LNCaP clone FGC (cell line): ENCODE results near the gene ACOT9.

ENCODE experiments used
- DNase-seq: peaks from one replicate; pipeline ENCODE4 v3.0.0-alpha.2; 2011; ENCODE audit warnings: low read depth
- H3K4me3 ChIP-seq: 2 replicates; pipeline ENCODE4 v1.5.1; 2011; ENCODE audit warnings: mild to moderate bottlenecking, low read depth, low read length, control low read depth
- CTCF ChIP-seq: IDR thresholded peaks from 2 replicates; pipeline ENCODE4 v1.5.1; 2012; ENCODE audit warnings: mild to moderate bottlenecking; ENCODE audit not compliant: control insufficient read depth, insufficient read depth; ENCODE audit errors: extremely low read depth

The ACOT9 gene

GRCh38 chrX:23765449-23765848, 22.4 kb upstream of the ACOT9 start:
- DNase-seq, result no peak
- TF ChIP-seq CTCF, result no peak
- no peak overlapping the region for H3K4me3 ChIP-seq

- H3K4me3 ChIP-seq, result no peak overlapping the region
- no peak for DNase-seq
- TF ChIP-seq CTCF, result no peak
Observed at GRCh38 chrX:23764188-23764984, 21.3 kb upstream of the ACOT9 start.

- TF ChIP-seq CTCF, result no peak
- no peak for DNase-seq
- H3K4me3 ChIP-seq, result no peak overlapping the region
Observed at GRCh38 chrX:23759821-23760220, 16.7 kb upstream of the ACOT9 start.

- no peak for DNase-seq
- H3K4me3 ChIP-seq, result no peak overlapping the region
- peak; percentile 54 for TF ChIP-seq CTCF
Observed at GRCh38 chrX:23756165-23756564, 13.1 kb upstream of the ACOT9 start.

- DNase-seq, result no peak
- no peak for TF ChIP-seq CTCF
Observed at GRCh38 chrX:23754664-23755063, 11.6 kb upstream of the ACOT9 start.

GRCh38 chrX:23752740-23753415, 9.8 kb upstream of the ACOT9 start:
- TF ChIP-seq CTCF, result no peak
- no peak overlapping the region for H3K4me3 ChIP-seq
- DNase-seq, result no peak

More at GRCh38 chrX:23754664-23755063, 11.6 kb upstream of the ACOT9 start:
- no peak overlapping the region for H3K4me3 ChIP-seq
